Jurkat, Clone E6-1 (cell line): ENCODE data around the gene ZCRB1.

Experiments
- DNase-seq: peaks from one replicate; pipeline ENCODE4 v3.0.0-alpha.2; 2011; ENCODE audit warnings: low read depth, low spot score
- H3K4me3 ChIP-seq: 2 replicates; pipeline ENCODE4 v1.5.1; 2011; ENCODE audit warnings: mild to moderate bottlenecking, low read length, control low read depth, moderate library complexity

The ZCRB1 gene

DNA sequence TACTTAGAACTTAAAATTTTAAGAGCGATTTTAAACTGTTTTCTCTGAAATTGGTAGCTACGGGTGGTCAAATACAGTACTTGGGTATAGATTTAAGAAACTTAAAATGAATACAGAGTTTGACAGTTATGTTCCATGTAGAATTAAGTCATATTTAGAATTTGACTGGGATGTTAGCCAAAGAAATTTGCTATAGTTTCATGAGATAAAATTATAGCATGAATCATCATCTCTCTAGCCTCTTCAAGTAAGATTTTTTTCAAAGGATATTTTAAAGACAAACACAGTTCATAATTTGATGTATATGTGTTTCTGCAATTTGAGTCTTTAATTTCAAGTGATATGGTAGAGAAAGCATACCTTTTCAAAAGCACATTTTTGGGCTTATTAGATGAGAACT lies 41.0 kb downstream of the ZCRB1 start:
- no peak for DNase-seq
- no peak overlapping the region for H3K4me3 ChIP-seq

DNA sequence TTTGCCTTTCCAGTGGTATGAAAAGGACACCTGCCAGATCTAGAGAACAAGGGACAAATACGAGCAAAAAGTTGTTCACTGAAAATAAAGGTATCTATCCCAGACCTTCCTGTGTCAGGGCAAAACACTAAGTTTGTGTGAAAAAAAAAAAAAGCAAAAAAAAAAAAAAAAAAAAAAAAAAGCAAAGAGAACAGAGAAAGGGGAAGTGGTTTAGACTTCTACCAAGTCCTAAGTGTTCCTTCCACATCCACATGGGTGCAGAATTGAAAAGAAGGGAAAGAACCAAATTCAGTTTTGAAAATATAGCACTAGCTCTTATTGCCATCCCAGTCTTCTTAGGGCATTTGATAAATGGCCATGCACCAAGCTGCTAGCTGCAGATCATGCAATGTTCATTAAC lies 41.7 kb downstream of the ZCRB1 start:
- H3K4me3 ChIP-seq = no peak overlapping the region
- DNase-seq = no peak

DNA sequence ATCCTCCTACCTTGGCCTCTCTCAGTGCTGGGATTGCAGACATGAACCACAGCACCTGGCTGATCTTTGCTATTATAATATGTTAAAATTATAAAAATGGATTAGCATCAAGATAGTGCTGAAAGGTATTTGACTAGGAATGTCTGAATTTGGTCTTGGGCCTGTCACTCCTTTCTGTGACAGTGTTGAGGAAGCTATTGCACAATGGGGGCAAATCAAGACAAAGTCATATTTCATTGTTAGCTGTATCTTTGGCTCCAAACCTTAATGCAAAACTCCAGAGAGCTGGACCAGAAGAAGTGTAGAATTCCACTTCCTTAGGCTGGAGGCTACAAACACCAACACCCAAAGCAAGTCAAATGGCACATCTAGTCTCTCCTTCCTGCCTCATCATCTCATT lies 42.2 kb downstream of the ZCRB1 start:
- H3K4me3 ChIP-seq = no peak overlapping the region
- DNase-seq = no peak

DNA sequence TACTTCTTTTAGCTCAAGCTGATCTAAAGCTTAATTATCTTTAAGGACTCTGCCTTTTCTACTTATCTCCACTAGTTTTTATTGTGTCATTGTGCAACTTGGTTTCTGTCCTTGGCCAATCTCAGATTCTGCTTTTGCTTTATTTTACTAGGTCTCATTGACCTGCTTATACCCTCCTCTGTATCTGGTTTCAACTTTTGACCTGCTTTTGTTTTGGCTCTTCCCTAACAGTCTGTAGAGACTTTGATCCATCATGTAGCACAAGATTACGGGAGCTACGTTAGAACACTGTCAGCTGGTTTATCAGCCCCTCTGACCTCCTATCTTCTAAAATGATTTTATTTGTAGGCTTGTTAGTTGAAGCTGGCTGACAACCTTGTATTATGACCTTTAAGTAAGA lies 43.6 kb downstream of the ZCRB1 start:
- H3K4me3 ChIP-seq = no peak overlapping the region
- no peak for DNase-seq

DNA sequence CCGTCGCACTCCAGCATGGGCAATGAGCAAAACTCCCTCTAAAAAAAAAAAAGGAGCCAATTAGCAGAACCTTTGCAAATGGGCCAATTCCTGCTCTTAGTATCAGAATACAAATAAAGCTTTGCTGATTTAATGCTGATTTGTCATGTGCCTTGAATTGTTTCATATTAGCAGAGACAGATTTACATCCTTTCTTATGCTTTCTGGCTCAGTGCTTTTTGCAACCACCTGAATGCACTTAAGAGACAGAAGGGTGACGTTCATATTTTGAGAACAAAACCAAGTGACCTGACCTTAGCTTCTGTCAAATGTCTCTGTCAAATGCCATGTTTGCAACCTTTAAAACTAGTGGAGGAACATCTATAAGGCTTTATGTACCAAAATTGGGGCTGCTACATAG lies 44.0 kb downstream of the ZCRB1 start:
- H3K4me3 ChIP-seq = no peak overlapping the region
- no peak for DNase-seq

DNA sequence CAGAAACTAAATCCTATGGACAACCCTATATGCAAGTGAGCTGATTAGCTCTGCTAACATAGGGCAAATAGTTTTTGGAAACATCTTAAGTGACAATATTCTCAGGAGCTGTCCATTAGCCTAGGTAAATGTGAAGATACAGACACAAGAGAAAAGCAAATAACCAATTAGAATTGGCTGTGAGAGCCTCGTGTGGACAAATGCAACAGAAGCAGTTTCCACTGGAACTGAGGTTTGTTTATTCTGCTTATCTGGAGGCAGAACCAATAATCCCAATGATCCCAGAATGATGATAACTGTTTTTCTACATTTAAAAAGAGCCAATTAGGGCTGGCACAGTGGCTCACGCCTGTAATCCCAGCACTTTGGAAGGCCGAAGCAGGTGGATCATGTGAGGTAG lies 44.6 kb downstream of the ZCRB1 start:
- DNase-seq = no peak
- no peak overlapping the region for H3K4me3 ChIP-seq

DNA sequence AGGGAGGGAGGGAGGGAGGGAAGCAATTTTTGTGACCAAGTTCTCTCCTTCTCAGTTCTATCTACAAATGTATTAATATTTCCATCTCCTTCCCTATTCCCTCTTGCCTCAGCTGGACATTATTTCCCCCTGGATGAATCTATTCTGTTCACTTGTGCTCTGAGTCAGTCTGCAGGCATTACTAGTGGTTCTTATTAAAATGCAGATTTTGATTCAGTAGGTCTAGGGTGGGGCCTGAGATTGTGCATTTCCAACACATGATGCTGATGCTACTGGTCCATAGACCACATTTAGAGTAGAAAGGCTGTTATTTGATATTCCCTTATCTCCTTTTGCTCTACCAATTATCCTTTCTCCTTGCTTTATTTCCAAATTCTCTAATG lies 47.8 kb downstream of the ZCRB1 start:
- DNase-seq = no peak
- no peak overlapping the region for H3K4me3 ChIP-seq

DNA sequence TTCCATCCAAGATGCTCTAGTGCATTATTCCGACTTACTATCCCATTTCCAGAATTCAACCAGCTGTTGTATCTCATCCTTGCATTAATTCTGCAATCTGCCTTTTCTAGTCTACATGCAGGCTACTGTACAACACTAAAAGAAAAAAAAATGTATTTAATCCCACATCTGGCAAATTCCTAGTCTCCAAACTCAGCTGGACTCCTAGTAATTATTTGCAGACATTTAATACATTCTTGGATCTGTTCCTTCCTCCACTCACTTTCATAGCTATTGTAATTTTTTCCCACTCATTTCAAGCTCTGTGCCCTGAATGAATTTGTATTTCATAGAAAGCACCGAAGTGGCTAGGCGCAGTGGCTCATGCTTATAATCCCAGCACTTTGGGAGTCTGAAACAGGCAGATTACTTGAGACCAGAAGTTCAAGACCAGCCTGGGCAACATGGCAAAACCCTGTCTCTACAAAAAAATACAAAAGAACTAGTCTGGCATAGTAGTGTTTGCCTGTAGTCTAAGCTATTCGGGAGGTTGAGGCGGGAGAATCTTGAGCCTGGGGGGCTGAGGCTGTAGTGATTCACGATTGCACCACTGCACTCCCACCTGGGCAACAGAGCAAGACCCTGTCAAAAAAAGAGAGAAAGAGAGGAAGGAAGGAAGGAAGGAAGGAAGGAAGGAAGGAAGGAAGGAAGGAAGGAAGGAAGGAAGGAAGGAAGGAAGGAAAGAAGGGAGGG lies 48.3 kb downstream of the ZCRB1 start:
- no peak for DNase-seq
- no peak overlapping the region for H3K4me3 ChIP-seq

DNA sequence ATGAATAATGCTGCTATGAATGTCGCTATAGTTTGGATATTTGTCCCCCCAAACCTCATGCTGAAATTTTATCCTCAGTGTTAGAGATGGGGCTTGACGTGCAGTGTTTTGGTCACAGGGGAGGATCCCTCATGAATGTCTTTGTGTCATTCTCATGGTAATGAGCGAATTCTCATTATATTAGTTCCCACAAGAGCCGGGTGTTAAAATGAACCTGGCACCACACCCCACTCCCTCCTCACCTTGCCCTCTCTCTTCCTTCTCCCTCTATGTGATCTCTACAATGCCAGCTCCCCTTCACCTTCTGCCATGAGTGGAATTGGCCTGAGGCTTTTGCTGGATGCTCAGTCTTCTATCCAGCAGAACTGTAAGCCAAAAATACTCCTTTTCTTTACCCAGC lies 50.4 kb downstream of the ZCRB1 start:
- no peak overlapping the region for H3K4me3 ChIP-seq
- DNase-seq = no peak

DNA sequence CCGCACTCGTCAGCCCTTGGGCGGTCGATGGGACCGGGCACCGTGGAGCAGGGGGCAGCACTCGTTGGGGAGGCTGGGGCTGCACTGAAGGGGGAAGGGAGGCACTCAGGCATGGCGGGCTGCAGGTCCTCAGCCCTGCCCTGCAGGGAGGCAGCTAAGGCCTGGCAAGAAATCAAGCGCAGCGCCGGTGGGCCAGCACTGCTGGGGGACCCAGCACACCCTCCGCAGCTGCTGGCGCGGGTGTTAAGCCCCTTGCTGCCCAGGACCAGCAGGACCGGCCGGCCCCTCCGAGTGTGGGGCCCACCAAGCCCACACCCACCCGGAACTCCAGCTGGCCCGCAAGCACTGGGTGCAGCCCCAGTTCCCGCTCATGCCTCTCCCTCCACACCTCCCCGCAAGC lies 52.2 kb downstream of the ZCRB1 start:
- no peak overlapping the region for H3K4me3 ChIP-seq
- DNase-seq = no peak

DNA sequence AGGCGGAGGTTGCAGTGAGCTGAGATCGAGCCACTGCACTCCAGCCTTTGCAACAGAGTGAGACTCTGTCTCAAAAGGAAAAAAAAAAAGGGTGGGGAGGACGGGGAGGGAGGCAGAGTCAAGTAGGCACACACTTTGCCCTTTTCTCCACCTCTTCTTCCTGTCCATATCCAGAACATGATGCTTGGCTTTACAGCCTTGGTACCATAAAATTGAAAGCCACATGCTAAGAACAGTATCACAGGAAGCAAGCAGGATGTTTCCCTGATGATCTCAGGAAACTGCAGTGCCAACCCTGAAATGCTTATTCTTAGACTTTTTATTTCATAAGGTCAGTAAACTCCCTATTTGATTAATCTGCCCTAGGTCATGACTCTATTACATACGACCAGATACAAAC lies 55.3 kb downstream of the ZCRB1 start:
- no peak overlapping the region for H3K4me3 ChIP-seq
- DNase-seq = no peak

DNA sequence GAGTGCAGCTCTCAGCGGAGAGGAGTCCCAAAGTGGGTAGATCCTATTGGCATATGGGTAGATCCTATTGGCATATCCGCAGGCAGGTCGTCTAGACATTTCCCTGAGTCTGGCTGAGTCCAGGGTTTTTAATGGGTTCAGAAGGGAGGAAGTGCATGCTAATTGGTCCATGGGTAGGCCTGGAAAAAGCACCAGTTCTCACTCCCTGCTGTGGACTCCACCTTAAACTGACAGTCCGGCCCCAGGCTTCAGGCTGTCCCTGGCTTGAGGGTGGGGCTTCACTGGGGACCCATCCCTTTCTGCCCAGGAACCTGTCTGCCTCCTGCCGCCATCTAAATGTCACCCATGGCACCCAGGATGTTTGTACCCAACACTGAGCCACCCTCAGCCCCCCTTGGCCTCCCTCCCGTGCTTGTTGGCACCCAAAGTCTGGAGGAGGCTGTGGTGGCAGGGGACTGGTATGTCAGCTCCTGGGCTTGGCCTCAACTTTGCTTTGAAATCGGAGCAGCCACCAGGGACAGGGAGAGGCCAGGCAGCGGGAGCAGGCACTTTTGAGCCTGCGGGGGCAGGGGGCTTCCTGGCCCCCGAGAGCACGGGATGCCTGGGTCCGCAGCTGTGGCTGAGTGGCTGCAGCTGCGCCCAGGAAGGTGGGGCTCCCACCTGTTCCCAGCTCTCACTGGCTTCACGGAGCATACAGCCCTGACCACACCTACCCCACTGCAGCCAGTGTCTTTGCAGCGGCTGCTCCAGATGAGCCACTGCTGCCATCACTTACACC lies 58.3 kb downstream of the ZCRB1 start:
- DNase-seq = no peak
- no peak overlapping the region for H3K4me3 ChIP-seq

DNA sequence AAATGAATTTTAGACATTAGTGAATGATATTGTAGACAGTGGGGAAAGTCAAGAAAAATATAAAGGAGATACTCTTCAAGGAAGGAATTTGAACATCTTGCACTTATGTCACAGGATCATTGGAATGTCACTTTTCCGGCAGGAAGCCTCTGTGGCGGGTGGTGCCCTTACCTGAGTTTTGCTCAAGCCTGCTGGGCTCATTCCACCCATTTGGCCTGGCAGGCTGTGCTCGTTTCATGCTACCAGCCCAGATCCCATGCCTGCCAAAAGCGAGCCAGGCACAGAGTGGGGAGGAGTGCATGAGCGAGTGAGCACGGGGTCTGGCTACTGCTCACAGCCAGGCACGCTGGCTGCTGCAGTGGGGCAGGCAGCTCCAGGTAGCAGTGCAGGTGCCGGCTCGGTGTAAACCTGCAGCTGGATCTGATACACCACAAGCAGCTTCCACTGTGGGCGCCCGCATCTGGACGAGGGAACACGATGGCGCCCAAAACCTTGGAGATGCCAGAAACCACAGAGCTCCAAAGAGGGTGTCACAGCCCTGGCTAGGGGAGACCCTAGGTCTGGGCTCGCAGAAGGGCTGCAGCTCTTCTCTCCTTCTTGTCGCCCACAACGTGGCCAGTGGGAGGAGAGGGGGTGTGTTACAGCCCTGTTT lies 59.2 kb downstream of the ZCRB1 start:
- DNase-seq = no peak
- no peak overlapping the region for H3K4me3 ChIP-seq

DNA sequence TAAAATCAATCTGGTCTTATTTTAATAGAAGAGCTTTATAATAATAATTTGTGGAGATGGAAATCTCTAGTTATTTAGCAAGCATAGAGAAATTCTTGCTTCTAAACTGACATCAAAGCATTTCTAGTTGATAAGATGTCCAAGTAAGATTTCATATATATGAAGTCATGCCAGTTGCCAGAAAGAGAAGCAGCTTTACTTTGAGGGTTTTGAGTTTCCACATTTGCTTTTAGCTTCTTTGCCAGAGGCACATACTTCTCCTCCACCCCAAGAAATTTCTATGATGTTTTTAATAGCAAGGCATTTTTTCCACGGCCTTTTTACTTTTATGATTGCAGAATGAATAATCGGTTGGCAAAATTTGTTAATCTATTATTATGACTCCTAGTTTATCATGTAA lies 63.6 kb downstream of the ZCRB1 start:
- no peak for DNase-seq
- H3K4me3 ChIP-seq = no peak overlapping the region
